Psoas muscle (tissue), 8 donors: ENCODE measurements around the gene NIFK. TPM values are rescaled to one million over a fixed set of nuclear protein-coding genes. Genes with fewer than 3 reads are reported as not detected.

ENCODE experiments used
- ATAC-seq, 4 donors: fragments of 200-7000 bp; cut with Tn5 transposase; one replicate each; pipeline ENCODE4 v1.9.1; 2020; ENCODE audit warnings: moderate library complexity in 3 of 4, mild to moderate bottlenecking in 2 of 4
- DNase-seq, 2 donors: peaks; one replicate each; pipeline ENCODE4 v3.0.0-alpha.2; 2020
- H3K27ac ChIP-seq: fragments of 200-600 bp; one replicate; pipeline ENCODE4 v1.8.0; 2022
- H3K27me3 ChIP-seq, 3 donors: fragments of 200-600 bp in 1 of 3; one replicate each; pipeline versions ENCODE4 v1.6.1 to v1.8.0; 2013 to 2022; ENCODE audit warnings: low read length in 2 of 3, mild to moderate bottlenecking in 2 of 3, moderate library complexity in 1 of 3; ENCODE audit not compliant: insufficient read depth in 3 of 3
- H3K36me3 ChIP-seq, 2 donors: fragments of 200-600 bp in 1 of 2; one replicate each; pipeline versions ENCODE4 v1.6.1 to v1.8.0; 2013 to 2022; ENCODE audit warnings: low read depth in 1 of 2, mild to moderate bottlenecking in 1 of 2, moderate library complexity in 1 of 2; ENCODE audit not compliant: insufficient read depth in 1 of 2
- H3K4me1 ChIP-seq: fragments of 200-600 bp; one replicate; pipeline ENCODE4 v1.8.0; 2022
- H3K4me3 ChIP-seq: fragments of 200-600 bp; one replicate; pipeline ENCODE4 v1.8.0; 2022; ENCODE audit warnings: mild to moderate bottlenecking
- H3K9me3 ChIP-seq: fragments of 200-600 bp; one replicate; pipeline ENCODE4 v1.8.0; 2022
- CTCF ChIP-seq: fragments of 200-600 bp; IDR thresholded peaks from one replicate; pipeline ENCODE4 v1.8.0; 2022; ENCODE audit warnings: antibody characterized with exemption
- WGBS, 3 donors: extraction: QIAGEN DNeasy Blood & Tissue Kit; methylation state at CpG; one replicate each; pipeline versions ENCODE4 v1.1.6 to v1.1.7; 2013; 5-methylcytosine and 5-hydroxymethylcytosine counted together
- intact Hi-C, 2 donors: fragments of 100-400 bp; cut with DNase I; formaldehyde crosslinking; loops; one replicate each; pipeline versions ENCODE4 v1.11.0 to v1.14.2; 2022
- long read RNA-seq, 2 donors: library from polyadenylated mRNA; unstranded; transcript quantifications; one replicate each; pipeline ENCODE4 v2.0.0, GENCODE V29; 2021
- polyA plus RNA-seq, 3 donors: library from polyadenylated mRNA; stranded (reverse); fragments of 200-250 nt; gene quantifications; one replicate each; pipeline ENCODE4 v1.2.3, GENCODE V29; 2013
- total RNA-seq, 4 donors: library from RNA; stranded (reverse); fragmentation: NEBNext Ultra II Directional in 2 of 4; extraction: Animal tissue kit (Norgen Biotek cat#: 25700) in 2 of 4; gene quantifications; one replicate each; pipeline versions ENCODE4 v1.2.1 to v1.2.4, GENCODE V29; 2021 to 2023
- donor health status: healthy with polysubstance abuse.
- donor health status: DM: no; HTN: no; CAD: no; lungs with moderate emphysema.
- donor health status: Bipolar disorder and iron deficiency.
- donor health status: healthy.
- donor health status: DM: yes; HTN: yes; CAD: no.
- donor health status: DM: no; HTN: no; CAD: no.
- donor health status: DM: no; HTN: no; CAD: no.
- donor health status: DM: yes; HTN: yes; CAD: no.

Gene NIFK
- total RNA-seq (10 to 100 TPM; 46.5 to 74.3 (median 56.6) TPM), polyA plus RNA-seq (100 to 1,000 TPM in 1 of 3 donors, 10 to 100 TPM in 2; 48.8 to 116 (median 48.9) TPM)
- long read RNA-seq, donor 1, transcript NIFK-201 (7 exons, 1,734 nt), result major isoform, 31 of 33 reads
- long read RNA-seq, donor 1, partial matches to known transcripts, result 0 of 33 reads
- long read RNA-seq, donor 1, other reads (novel, unspliced or antisense), result 1 of 33 reads
- long read RNA-seq, donor 2, transcript NIFK-201 (7 exons, 1,734 nt), result major isoform, 56 of 66 reads
- long read RNA-seq, donor 2, partial matches to known transcripts, result 2 of 66 reads
- long read RNA-seq, donor 2, other reads (novel, unspliced or antisense), result 4 of 66 reads

GRCh38 chr2:121736462-121737336 is at the start of gene NIFK:
NIFK (minus strand) TSS chr2:121736875; CDS start chr2:121736850, 25 bp downstream.
- intact Hi-C loops, result loop anchor here in 1 of 2 donors (5.0 kb wide), 1 partner anchor 204 kb away; the partner anchor contains the start of gene RNU4ATAC
- Histone ChIP-seq H3K36me3 (peaks cover 0 to 36% of the 10 kb centered on the region in 2 donors), H3K4me1 (peaks cover 4% of the 10 kb centered on the region), H3K9me3 (no peaks in the 10 kb centered on the region), H3K27me3 (no peaks in the 10 kb centered on the region), H3K4me3 (peak within 1 kb of the TSS; percentile 99), H3K27ac (peak within 1 kb of the TSS; percentile 95)
- ATAC-seq (peak; percentile 98), DNase-seq (peak; percentile 100)
- no peak for TF ChIP-seq CTCF
- WGBS, 3 donors, result 1% methylated on average over 58 to 93 of the region's 93 CpGs

- Histone ChIP-seq H3K27me3 (no peaks in the 10 kb centered on the region), H3K27ac (no peak overlapping the region), H3K9me3 (no peaks in the 10 kb centered on the region), H3K4me3 (no peak overlapping the region), H3K4me1 (no peaks in the 10 kb centered on the region), H3K36me3 (no peaks in the 10 kb centered on the region)
- no peak for DNase-seq
- no peak for ATAC-seq
- WGBS, 3 donors, result 73 to 77% (median 74%) methylated on average over 2 of the region's 2 CpGs
- intact Hi-C loops, result no loop called here
- no peak for TF ChIP-seq CTCF
Measured at GRCh38 chr2:121783180-121783579, 46.5 kb upstream of the NIFK start.

- no peaks in the 10 kb centered on the region for H3K27me3 ChIP-seq
- no peak for TF ChIP-seq CTCF
- no peaks in the 10 kb centered on the region for H3K4me1 ChIP-seq
- H3K36me3 ChIP-seq, result no peaks in the 10 kb centered on the region
- ATAC-seq, result no peak
- no peaks in the 10 kb centered on the region for H3K9me3 ChIP-seq
- intact Hi-C loops, result no loop called here
- DNase-seq, result no peak
- WGBS, 3 donors, result 56 to 58% (median 56%) methylated on average over 7 of the region's 7 CpGs
- H3K4me3 ChIP-seq, result no peak overlapping the region
- H3K27ac ChIP-seq, result no peak overlapping the region
Measured at GRCh38 chr2:121778741-121779487, 42.2 kb upstream of the NIFK start.

GRCh38 chr2:121777699-121778058 is 41.0 kb upstream of the NIFK start:
- no peaks in the 10 kb centered on the region for H3K27me3 ChIP-seq
- intact Hi-C loops, result no loop called here
- H3K9me3 ChIP-seq, result no peaks in the 10 kb centered on the region
- DNase-seq (no peak), ATAC-seq (no peak)
- H3K27ac ChIP-seq, result no peak overlapping the region
- no peak for TF ChIP-seq CTCF
- no peaks in the 10 kb centered on the region for H3K4me1 ChIP-seq
- no peak overlapping the region for H3K4me3 ChIP-seq
- no peaks in the 10 kb centered on the region for H3K36me3 ChIP-seq
- 95 to 100% (median 97%) methylated on average over 1 of the region's 1 CpG for WGBS, 3 donors
